AG04450 (cell line): ENCODE data around the gene CAPN13. TPM values are rescaled to one million over a fixed set of nuclear protein-coding genes. Genes with fewer than 3 reads are reported as not detected.

Experiments used
- CTCF ChIA-PET: fragments of 300-600, 350-600 bp; formaldehyde crosslinking; extraction: SDS; loops from one replicate; lab custom pipeline; 2022; ENCODE audit warnings: antibody characterized with exemption, inconsistent platforms; lab: Charles Lee
- POLR2A ChIA-PET: fragments of 350-600 bp; formaldehyde crosslinking; extraction: SDS; loops from one replicate; lab custom pipeline; 2021; ENCODE audit warnings: antibody characterized with exemption, inconsistent platforms; lab: Yijun Ruan, JAX
- DNase-seq: peaks from one replicate; pipeline ENCODE4 v3.0.0-alpha.2; 2011; ENCODE audit warnings: low read depth, low spot score
- H3K27ac ChIP-seq: one replicate; pipeline ENCODE4 v1.5.1; 2012; ENCODE audit warnings: low read depth, low read length, control low read depth
- H3K27me3 ChIP-seq: one replicate; pipeline ENCODE4 v1.6.0; 2012; ENCODE audit warnings: low read length; ENCODE audit not compliant: control insufficient read depth, insufficient read depth
- H3K4me3 ChIP-seq: 2 replicates; pipeline ENCODE4 v1.5.1; 2011; ENCODE audit warnings: mild to moderate bottlenecking, low read depth, low read length, control low read depth
- H3K9me3 ChIP-seq: 2 replicates; pipeline ENCODE4 v1.5.1; 2012; ENCODE audit warnings: low read length; ENCODE audit not compliant: control insufficient read depth, insufficient read depth
- polyA plus RNA-seq: library from polyadenylated mRNA; depleted of rRNA; stranded (reverse); fragments of >200 nt; gene quantifications from 2 replicates; pipeline ENCODE4 v1.2.3, GENCODE V29; 2011
- TF ChIP-seq, protein P1 (sequence below): IDR thresholded peaks from 2 replicates; pipeline ENCODE4 v1.5.1; 2011; ENCODE audit warnings: low read depth, low read length, control low read depth, inconsistent platforms

Gene CAPN13
- polyA plus RNA-seq, 1 experiment = not detected

DNA sequence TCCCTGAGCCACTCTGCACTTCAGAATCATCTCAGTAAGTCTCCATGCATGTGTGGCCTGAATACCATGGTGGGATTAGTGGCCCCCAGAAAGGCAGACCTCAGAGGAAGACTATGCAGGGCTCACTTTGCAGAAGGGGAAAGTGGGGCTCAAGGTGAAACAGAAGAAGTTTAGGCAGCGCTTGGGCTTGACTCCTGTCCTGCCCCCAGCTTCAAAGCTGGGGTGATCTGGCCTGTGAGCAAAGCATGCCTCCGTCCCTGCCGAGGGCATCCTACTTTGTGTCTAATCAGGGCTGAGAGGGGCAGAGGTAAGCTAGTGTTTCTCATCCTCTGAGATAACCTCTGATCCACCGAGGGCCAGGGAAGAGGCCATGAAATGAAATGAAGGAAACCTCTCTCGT is 7.9 kb downstream of the CAPN13 start:
- TF ChIP-seq, protein P1, sequence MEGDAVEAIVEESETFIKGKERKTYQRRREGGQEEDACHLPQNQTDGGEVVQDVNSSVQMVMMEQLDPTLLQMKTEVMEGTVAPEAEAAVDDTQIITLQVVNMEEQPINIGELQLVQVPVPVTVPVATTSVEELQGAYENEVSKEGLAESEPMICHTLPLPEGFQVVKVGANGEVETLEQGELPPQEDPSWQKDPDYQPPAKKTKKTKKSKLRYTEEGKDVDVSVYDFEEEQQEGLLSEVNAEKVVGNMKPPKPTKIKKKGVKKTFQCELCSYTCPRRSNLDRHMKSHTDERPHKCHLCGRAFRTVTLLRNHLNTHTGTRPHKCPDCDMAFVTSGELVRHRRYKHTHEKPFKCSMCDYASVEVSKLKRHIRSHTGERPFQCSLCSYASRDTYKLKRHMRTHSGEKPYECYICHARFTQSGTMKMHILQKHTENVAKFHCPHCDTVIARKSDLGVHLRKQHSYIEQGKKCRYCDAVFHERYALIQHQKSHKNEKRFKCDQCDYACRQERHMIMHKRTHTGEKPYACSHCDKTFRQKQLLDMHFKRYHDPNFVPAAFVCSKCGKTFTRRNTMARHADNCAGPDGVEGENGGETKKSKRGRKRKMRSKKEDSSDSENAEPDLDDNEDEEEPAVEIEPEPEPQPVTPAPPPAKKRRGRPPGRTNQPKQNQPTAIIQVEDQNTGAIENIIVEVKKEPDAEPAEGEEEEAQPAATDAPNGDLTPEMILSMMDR = no peak
- H3K27ac ChIP-seq = no peak overlapping the region
- POLR2A ChIA-PET = no interaction called here
- no peaks in the 10 kb centered on the region for H3K27me3 ChIP-seq
- DNase-seq = no peak
- CTCF ChIA-PET = no interaction called here
- H3K4me3 ChIP-seq = no peak overlapping the region
- no peaks in the 10 kb centered on the region for H3K9me3 ChIP-seq

DNA sequence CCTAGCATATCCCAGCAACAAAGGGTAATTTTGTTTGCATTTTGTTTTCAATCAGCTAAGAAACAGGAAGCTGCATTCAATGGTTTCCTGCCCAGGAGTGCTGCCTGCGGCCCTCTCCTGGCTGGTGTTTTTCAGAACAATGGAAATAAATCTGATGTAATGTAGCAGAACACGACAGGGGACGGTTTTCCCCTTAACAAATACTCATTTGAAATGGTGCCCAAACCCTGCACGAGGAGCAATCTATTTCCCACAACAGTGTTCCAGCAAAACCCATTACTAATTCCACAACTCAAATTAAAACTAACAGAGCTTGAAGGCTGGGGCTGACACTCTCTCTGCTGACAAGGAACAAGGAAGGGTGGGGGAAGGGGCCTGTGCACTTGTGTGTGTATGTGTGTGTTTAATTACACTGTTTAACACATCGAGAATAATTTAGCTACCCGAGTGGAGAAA is 8.7 kb downstream of the CAPN13 start:
- no peaks in the 10 kb centered on the region for H3K27me3 ChIP-seq
- TF ChIP-seq, protein P1 = no peak
- H3K9me3 ChIP-seq = no peaks in the 10 kb centered on the region
- DNase-seq = no peak
- POLR2A ChIA-PET = no interaction called here
- CTCF ChIA-PET = no interaction called here
- H3K4me3 ChIP-seq = no peak overlapping the region
- no peak overlapping the region for H3K27ac ChIP-seq

DNA sequence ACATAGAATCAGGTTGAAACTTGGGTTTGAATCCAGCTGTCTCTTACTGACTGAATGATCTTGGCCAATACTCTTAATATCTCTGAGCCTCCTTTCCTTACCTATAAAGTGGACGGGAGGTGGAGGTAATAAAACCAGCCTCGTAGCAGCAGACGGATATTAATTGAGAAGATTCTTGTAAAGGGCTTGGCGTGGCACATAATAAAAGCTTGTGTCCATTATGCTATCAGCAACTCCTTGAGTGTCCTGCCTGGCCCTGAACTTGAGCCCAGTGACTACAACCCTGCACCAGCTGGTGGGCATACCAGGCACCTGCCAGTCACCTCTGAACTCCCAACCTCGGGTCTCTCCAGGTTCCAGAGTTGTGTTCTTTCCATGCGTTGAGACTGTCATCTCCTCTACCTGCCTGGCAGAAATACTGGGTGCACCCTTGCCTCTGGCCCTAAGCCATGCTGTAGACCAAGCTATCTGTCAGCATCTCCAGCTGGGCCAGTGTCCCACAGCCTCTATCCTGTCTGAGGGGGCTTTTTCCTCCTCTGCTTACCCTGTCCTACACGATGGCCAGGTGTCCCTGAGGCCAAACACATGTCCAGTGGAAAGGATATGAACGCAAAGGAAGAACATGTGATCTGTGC is 9.7 kb downstream of the CAPN13 start:
- Histone ChIP-seq H3K27ac (no peak overlapping the region), H3K27me3 (no peaks in the 10 kb centered on the region), H3K4me3 (no peak overlapping the region), H3K9me3 (no peaks in the 10 kb centered on the region)
- POLR2A ChIA-PET = no interaction called here
- no peak for DNase-seq
- CTCF ChIA-PET = no interaction called here
- TF ChIP-seq, protein P1 = no peak

DNA sequence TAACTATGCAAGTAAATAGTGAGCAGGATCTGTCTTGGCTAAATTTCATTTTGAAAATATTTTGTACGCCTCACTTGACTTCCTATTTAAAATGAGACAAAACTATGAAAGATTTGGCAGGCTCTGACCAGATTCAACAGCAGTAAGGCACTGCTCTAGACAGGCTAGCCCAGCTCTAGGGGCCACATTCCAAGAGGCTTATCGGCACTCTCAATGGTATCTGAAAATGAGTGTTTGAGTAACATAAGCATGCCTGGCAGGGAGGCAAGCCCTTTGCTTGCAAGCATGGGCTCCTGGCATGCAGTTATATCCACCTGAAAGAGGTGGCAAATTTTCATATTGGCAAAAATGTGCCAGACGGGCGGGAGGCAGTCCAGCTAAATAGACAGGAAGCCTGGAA is 10.5 kb downstream of the CAPN13 start:
- TF ChIP-seq, protein P1 = no peak
- CTCF ChIA-PET = no interaction called here
- no peaks in the 10 kb centered on the region for H3K27me3 ChIP-seq
- no peak overlapping the region for H3K27ac ChIP-seq
- DNase-seq = no peak
- no peaks in the 10 kb centered on the region for H3K9me3 ChIP-seq
- POLR2A ChIA-PET = no interaction called here
- no peak overlapping the region for H3K4me3 ChIP-seq

DNA sequence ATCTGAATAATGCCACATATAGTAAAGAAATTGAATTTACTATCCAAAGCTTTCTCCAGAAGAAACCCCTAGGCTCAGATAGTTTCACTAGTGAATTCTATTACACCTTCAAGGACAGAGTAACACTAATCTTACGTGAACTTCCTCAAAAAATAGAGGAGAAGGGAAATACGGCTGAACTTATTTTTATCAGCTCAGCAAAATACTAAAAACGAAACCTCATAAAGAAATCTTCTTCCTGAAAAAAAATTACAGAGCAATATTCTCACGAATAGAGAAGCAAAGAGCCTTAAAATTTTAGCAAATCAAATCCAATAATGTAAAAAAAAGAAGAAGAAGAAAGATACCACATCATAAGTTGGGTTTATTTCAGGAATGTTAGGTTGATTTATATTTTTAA is 14.7 kb downstream of the CAPN13 start:
- CTCF ChIA-PET = no interaction called here
- Histone ChIP-seq H3K27me3 (no peaks in the 10 kb centered on the region), H3K27ac (no peak overlapping the region), H3K9me3 (no peaks in the 10 kb centered on the region), H3K4me3 (no peak overlapping the region)
- TF ChIP-seq, protein P1 = no peak
- POLR2A ChIA-PET = no interaction called here
- no peak for DNase-seq
